Measurements from ENCODE around the gene SWT1.

SWT1 gene

GRCh38 chr1:185312361-185313138 is 155.6 kb downstream of the SWT1 start:
- Histone ChIP-seq H3K18ac (ENCODE audit: low read length) (no peak overlapping the region), H3K23ac (ENCODE audit: low read depth, low read length, poor library complexity) (no peak overlapping the region), H2AK5ac (ENCODE audit: low read depth, low read length) (no peak overlapping the region), H3K9ac (ENCODE audit: low read depth, low read length, poor library complexity) (no peak overlapping the region), H2BK12ac (ENCODE audit: low read length) (no peak overlapping the region), H2BK15ac (ENCODE audit: low read length) (no peak overlapping the region), H4K91ac (ENCODE audit: low read depth, low read length, poor library complexity) (no peak overlapping the region), H3K4ac (ENCODE audit: low read length) (no peak overlapping the region), H3K27ac (replicated peaks; ENCODE audit: low read length) (no peak overlapping the region), H2BK120ac (ENCODE audit: low read depth, low read length) (no peak overlapping the region), H3K27me3 (ENCODE audit: control insufficient read depth in 3 of 3, insufficient read depth in 3 of 3, low read depth in 1 of 3, low read length in 3 of 3) (no peaks in the 10 kb centered on the region), H3K14ac (ENCODE audit: low read length) (no peak overlapping the region), H2BK5ac (ENCODE audit: low read length) (no peak overlapping the region), H3K9me3 (replicated peaks in 1 of 2; ENCODE audit: control insufficient read depth in 2 of 2, insufficient read depth in 1 of 2, low read depth in 1 of 2, low read length in 2 of 2) (no peaks in the 10 kb centered on the region), H3K4me1 (ENCODE audit: control insufficient read depth in 2 of 2, insufficient read depth in 1 of 2, low read depth in 1 of 2, low read length in 2 of 2) (peaks cover under 1 to 14% of the 10 kb centered on the region in 2 donors), H2AFZ (ENCODE audit: low read length) (no peak overlapping the region), H4K8ac (ENCODE audit: low read depth, low read length) (no peak overlapping the region), H3K79me1 (ENCODE audit: low read depth, low read length) (peaks cover 7% of the 10 kb centered on the region), H3K4me2 (ENCODE audit: insufficient read depth, low read length, poor library complexity, severe bottlenecking) (no peak overlapping the region), H3K36me3 (replicated peaks in 1 of 2; ENCODE audit: control insufficient read depth in 2 of 2, insufficient read depth in 2 of 2, low read length in 2 of 2) (peaks cover 9 to 54% of the 10 kb centered on the region in 2 donors), H3K4me3 (ENCODE audit: low read length in 2 of 2) (no peak overlapping the region)
- WGBS, 2 donors (ENCODE audit: extremely low coverage in 2 of 2, insufficient read length in 2 of 2, insufficient replicate concordance in 1 of 2): no CpG with 5 or more reads among the region's 4 CpGs
- no peak for DNase-seq (ENCODE audit: low spot score)

DNA sequence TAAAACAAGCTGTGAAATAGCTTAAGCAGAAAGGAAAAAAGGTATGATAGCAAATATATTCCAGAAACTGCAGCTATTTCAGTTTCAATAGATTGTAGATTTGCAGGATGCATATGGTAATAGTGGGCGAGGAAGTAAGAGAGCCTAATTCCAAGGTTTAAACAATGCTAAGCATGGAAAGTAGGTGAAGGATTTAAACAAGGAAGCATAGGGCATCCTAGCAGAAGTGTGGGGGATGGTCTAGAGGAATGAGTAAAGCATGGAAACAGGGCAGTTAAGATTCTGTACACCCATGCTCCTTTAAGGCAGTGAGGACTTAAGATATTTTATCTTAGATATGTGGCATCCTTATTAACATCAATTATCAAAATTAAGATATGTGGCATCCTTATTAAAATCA is 157.4 kb downstream of the SWT1 start:
- Histone ChIP-seq H3K23ac (ENCODE audit: low read depth, low read length, poor library complexity) (no peak overlapping the region), H4K8ac (ENCODE audit: low read depth, low read length) (no peak overlapping the region), H2AK5ac (ENCODE audit: low read depth, low read length) (no peak overlapping the region), H3K4me2 (ENCODE audit: insufficient read depth, low read length, poor library complexity, severe bottlenecking) (peak overlapping the region; percentile 28), H4K91ac (ENCODE audit: low read depth, low read length, poor library complexity) (no peak overlapping the region), H3K36me3 (replicated peaks in 1 of 2; ENCODE audit: control insufficient read depth in 2 of 2, insufficient read depth in 2 of 2, low read length in 2 of 2) (peaks cover 7 to 36% of the 10 kb centered on the region in 2 donors), H3K27ac (replicated peaks; ENCODE audit: low read length) (no peak overlapping the region), H3K4me1 (ENCODE audit: control insufficient read depth in 2 of 2, insufficient read depth in 1 of 2, low read depth in 1 of 2, low read length in 2 of 2) (peaks cover 5 to 14% of the 10 kb centered on the region in 2 donors), H3K9me3 (replicated peaks in 1 of 2; ENCODE audit: control insufficient read depth in 2 of 2, insufficient read depth in 1 of 2, low read depth in 1 of 2, low read length in 2 of 2) (no peaks in the 10 kb centered on the region), H2BK12ac (ENCODE audit: low read length) (no peak overlapping the region), H2BK120ac (ENCODE audit: low read depth, low read length) (no peak overlapping the region), H3K9ac (ENCODE audit: low read depth, low read length, poor library complexity) (no peak overlapping the region), H3K4ac (ENCODE audit: low read length) (no peak overlapping the region), H3K14ac (ENCODE audit: low read length) (no peak overlapping the region), H2BK15ac (ENCODE audit: low read length) (no peak overlapping the region), H3K4me3 (ENCODE audit: low read length in 2 of 2) (peak overlapping the region; percentile 39 to 84), H3K18ac (ENCODE audit: low read length) (no peak overlapping the region), H3K27me3 (ENCODE audit: control insufficient read depth in 3 of 3, insufficient read depth in 3 of 3, low read depth in 1 of 3, low read length in 3 of 3) (no peaks in the 10 kb centered on the region), H2AFZ (ENCODE audit: low read length) (no peak overlapping the region), H2BK5ac (ENCODE audit: low read length) (no peak overlapping the region), H3K79me1 (ENCODE audit: low read depth, low read length) (peaks cover 9% of the 10 kb centered on the region)
- no CpG with 5 or more reads among the region's 1 CpG for WGBS, 2 donors (ENCODE audit: extremely low coverage in 2 of 2, insufficient read length in 2 of 2, insufficient replicate concordance in 1 of 2)
- no peak for DNase-seq (ENCODE audit: low spot score)

- Histone ChIP-seq H2BK12ac (ENCODE audit: low read length) (no peak overlapping the region), H3K36me3 (replicated peaks in 1 of 2; ENCODE audit: control insufficient read depth in 2 of 2, insufficient read depth in 2 of 2, low read length in 2 of 2) (peaks cover 4 to 24% of the 10 kb centered on the region in 2 donors), H3K18ac (ENCODE audit: low read length) (no peak overlapping the region), H3K4me2 (ENCODE audit: insufficient read depth, low read length, poor library complexity, severe bottlenecking) (peak overlapping the region; percentile 48), H4K91ac (ENCODE audit: low read depth, low read length, poor library complexity) (no peak overlapping the region), H2AK5ac (ENCODE audit: low read depth, low read length) (no peak overlapping the region), H2BK5ac (ENCODE audit: low read length) (no peak overlapping the region), H3K9ac (ENCODE audit: low read depth, low read length, poor library complexity) (no peak overlapping the region), H3K9me3 (replicated peaks in 1 of 2; ENCODE audit: control insufficient read depth in 2 of 2, insufficient read depth in 1 of 2, low read depth in 1 of 2, low read length in 2 of 2) (no peaks in the 10 kb centered on the region), H3K4ac (ENCODE audit: low read length) (no peak overlapping the region), H3K4me1 (ENCODE audit: control insufficient read depth in 2 of 2, insufficient read depth in 1 of 2, low read depth in 1 of 2, low read length in 2 of 2) (peaks cover 5 to 14% of the 10 kb centered on the region in 2 donors), H2AFZ (ENCODE audit: low read length) (no peak overlapping the region), H3K23ac (ENCODE audit: low read depth, low read length, poor library complexity) (no peak overlapping the region), H3K4me3 (ENCODE audit: low read length in 2 of 2) (peak overlapping the region; percentile 84), H3K27ac (replicated peaks; ENCODE audit: low read length) (no peak overlapping the region), H3K27me3 (ENCODE audit: control insufficient read depth in 3 of 3, insufficient read depth in 3 of 3, low read depth in 1 of 3, low read length in 3 of 3) (no peaks in the 10 kb centered on the region), H4K8ac (ENCODE audit: low read depth, low read length) (no peak overlapping the region), H2BK120ac (ENCODE audit: low read depth, low read length) (no peak overlapping the region), H3K79me1 (ENCODE audit: low read depth, low read length) (peaks cover 9% of the 10 kb centered on the region), H3K14ac (ENCODE audit: low read length) (no peak overlapping the region), H2BK15ac (ENCODE audit: low read length) (no peak overlapping the region)
- DNase-seq (ENCODE audit: low spot score): no peak
- no CpG with 5 or more reads among the region's 8 CpGs for WGBS, 2 donors (ENCODE audit: extremely low coverage in 2 of 2, insufficient read length in 2 of 2, insufficient replicate concordance in 1 of 2)
Measured at GRCh38 chr1:185315445-185316071, 158.6 kb downstream of the SWT1 start.

Measured in neuronal stem cell (in vitro differentiated cells).